Inflammatory macrophage treated with lipopolysaccharide for 4 hours (primary cell): ENCODE data around the gene SUSD3.
A peak's percentile ranks its signal among the peaks of the same experiment; 100 is the strongest.

Experiments used
- DNase-seq: peaks from one replicate; pipeline ENCODE4 v3.0.0-alpha.2; 2020

The SUSD3 gene

GRCh38 chr9:93077811-93078210 lies 19.3 kb downstream of the SUSD3 start:
- no peak for DNase-seq

- no peak for DNase-seq
Measured at GRCh38 chr9:93079371-93079770, 20.9 kb downstream of the SUSD3 start.

- DNase-seq: no peak
Measured at GRCh38 chr9:93080406-93080805, 21.9 kb downstream of the SUSD3 start.

- DNase-seq: no peak
Measured at GRCh38 chr9:93081081-93081529, 22.6 kb downstream of the SUSD3 start.

GRCh38 chr9:93081931-93082330 lies 23.4 kb downstream of the SUSD3 start:
- peak; percentile 64 for DNase-seq

- DNase-seq: no peak
Measured at GRCh38 chr9:93082841-93083411, 24.4 kb downstream of the SUSD3 start.

GRCh38 chr9:93083592-93084470 lies 25.3 kb downstream of the SUSD3 start:
- peak; percentile 92 for DNase-seq

- DNase-seq: no peak
Measured at GRCh38 chr9:93084471-93084881, 26.0 kb downstream of the SUSD3 start.

- DNase-seq: no peak
Measured at GRCh38 chr9:93085676-93086075, 27.2 kb downstream of the SUSD3 start.

- no peak for DNase-seq
Measured at GRCh38 chr9:93086447-93087224, 28.1 kb downstream of the SUSD3 start.

GRCh38 chr9:93087971-93088655 lies 29.6 kb downstream of the SUSD3 start:
- DNase-seq: no peak

GRCh38 chr9:93088656-93089015 lies 30.1 kb downstream of the SUSD3 start:
- DNase-seq: no peak

GRCh38 chr9:93089024-93089423 lies 30.5 kb downstream of the SUSD3 start:
- DNase-seq: no peak

- no peak for DNase-seq
Measured at GRCh38 chr9:93089481-93089991, 31.0 kb downstream of the SUSD3 start.

GRCh38 chr9:93090091-93090655 lies 31.7 kb downstream of the SUSD3 start:
- DNase-seq: no peak

- DNase-seq: no peak
Measured at GRCh38 chr9:93091056-93091452, 32.6 kb downstream of the SUSD3 start.

GRCh38 chr9:93091453-93092081 lies 33.1 kb downstream of the SUSD3 start:
- peak; percentile 84 for DNase-seq

- DNase-seq: no peak
Measured at GRCh38 chr9:93092251-93092991, 33.9 kb downstream of the SUSD3 start.

- DNase-seq: peak; percentile 61
Measured at GRCh38 chr9:93093127-93093876, 34.8 kb downstream of the SUSD3 start.

GRCh38 chr9:93093877-93094657 lies 35.6 kb downstream of the SUSD3 start:
- DNase-seq: no peak
